Neural progenitor cell (in vitro differentiated cells): ENCODE measurements around the gene MRPL18.

ENCODE experiments used
- EZH2 ChIP-seq: fragments of 200-600 bp; sonication (generic); IDR thresholded peaks from 2 replicates; pipeline ENCODE4 v1.6.1; 2017; ENCODE audit warnings: antibody characterized with exemption, mild to moderate bottlenecking, moderate library complexity
- EZH2phosphoT487 ChIP-seq: fragments of 200-600 bp; sonication (generic); IDR thresholded peaks from 2 replicates; pipeline ENCODE4 v1.6.1; 2017; ENCODE audit warnings: antibody characterized with exemption
- TF ChIP-seq, protein P1 (sequence below): fragments of 200-600 bp; sonication (generic); IDR thresholded peaks from 2 replicates; pipeline ENCODE4 v1.5.1; 2017; ENCODE audit warnings: antibody characterized with exemption, mild to moderate bottlenecking

DNA sequence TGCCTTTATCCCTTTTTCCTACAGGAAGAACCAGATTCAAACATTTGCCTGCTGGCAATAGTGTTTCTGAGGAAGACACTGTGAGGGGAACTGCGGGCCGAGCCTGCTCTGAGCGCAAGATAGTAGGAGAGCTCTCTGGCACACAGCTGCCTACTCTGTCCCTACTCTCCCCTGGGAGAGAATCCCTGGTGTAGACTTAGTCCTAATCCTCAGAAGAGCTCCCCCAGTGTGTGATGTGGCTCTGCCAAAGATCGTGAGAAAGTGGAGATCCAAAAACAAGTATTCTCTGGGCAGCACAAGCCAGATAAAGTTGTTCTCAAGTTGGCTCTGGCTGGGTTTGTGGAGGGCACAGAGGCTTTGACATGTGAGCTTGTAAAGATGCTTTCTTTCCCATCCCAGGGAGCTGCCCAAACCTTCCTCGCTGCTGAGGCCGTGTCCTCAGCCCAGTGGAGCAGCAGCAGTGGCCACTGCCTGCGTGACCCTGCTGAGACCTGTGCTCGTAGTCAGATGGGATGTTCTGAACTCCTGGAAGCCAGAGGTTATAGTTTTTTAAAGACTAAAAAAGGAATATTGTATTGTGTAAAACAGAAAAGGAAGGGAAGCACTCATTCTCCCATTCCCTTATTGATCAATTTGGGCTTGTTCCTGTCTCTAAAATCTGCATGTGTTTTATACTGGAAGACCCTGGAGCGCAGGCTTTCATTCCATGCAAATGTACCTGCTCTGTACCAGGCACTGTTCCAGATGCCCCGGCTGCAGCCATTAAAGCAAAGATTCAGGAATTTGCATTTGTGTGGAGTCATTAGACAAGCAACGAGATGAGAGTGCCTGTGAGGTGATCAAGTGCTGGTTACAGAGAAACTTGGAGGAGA lies 40.5 kb downstream of the MRPL18 start:
- TF ChIP-seq, protein P1, sequence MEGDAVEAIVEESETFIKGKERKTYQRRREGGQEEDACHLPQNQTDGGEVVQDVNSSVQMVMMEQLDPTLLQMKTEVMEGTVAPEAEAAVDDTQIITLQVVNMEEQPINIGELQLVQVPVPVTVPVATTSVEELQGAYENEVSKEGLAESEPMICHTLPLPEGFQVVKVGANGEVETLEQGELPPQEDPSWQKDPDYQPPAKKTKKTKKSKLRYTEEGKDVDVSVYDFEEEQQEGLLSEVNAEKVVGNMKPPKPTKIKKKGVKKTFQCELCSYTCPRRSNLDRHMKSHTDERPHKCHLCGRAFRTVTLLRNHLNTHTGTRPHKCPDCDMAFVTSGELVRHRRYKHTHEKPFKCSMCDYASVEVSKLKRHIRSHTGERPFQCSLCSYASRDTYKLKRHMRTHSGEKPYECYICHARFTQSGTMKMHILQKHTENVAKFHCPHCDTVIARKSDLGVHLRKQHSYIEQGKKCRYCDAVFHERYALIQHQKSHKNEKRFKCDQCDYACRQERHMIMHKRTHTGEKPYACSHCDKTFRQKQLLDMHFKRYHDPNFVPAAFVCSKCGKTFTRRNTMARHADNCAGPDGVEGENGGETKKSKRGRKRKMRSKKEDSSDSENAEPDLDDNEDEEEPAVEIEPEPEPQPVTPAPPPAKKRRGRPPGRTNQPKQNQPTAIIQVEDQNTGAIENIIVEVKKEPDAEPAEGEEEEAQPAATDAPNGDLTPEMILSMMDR = no peak
- TF ChIP-seq EZH2 = no peak
- TF ChIP-seq EZH2phosphoT487 = no peak
